GM19193 (cell line): ENCODE data around the gene HOXA10.

ENCODE experiments used
- POLR2A ChIP-seq: IDR thresholded peaks from 4 replicates; pipeline ENCODE4 v1.6.1; 2011; ENCODE audit not compliant: insufficient read depth, insufficient read length; ENCODE audit errors: extremely low read depth

HOXA10 gene

DNA sequence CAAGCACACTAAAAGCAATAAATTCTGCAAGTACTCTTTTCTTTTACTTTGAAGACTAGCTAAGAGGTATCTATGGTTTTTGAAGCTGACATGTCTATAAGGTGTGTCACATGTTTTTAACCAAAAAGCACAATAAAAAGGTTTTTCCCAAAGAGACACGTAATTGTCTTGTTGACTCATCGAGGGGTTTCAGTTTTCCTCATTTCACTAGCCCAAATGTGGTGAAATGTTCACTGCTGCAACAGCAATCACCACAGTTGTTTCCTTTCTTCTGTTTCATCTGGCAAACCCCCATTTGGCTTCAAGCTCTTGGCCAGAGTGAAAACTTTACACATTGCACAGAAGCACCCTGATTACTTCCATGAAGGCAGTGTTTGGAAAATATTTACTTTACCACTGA is 39.7 kb downstream of the HOXA10 start:
- TF ChIP-seq POLR2A: no peak

DNA sequence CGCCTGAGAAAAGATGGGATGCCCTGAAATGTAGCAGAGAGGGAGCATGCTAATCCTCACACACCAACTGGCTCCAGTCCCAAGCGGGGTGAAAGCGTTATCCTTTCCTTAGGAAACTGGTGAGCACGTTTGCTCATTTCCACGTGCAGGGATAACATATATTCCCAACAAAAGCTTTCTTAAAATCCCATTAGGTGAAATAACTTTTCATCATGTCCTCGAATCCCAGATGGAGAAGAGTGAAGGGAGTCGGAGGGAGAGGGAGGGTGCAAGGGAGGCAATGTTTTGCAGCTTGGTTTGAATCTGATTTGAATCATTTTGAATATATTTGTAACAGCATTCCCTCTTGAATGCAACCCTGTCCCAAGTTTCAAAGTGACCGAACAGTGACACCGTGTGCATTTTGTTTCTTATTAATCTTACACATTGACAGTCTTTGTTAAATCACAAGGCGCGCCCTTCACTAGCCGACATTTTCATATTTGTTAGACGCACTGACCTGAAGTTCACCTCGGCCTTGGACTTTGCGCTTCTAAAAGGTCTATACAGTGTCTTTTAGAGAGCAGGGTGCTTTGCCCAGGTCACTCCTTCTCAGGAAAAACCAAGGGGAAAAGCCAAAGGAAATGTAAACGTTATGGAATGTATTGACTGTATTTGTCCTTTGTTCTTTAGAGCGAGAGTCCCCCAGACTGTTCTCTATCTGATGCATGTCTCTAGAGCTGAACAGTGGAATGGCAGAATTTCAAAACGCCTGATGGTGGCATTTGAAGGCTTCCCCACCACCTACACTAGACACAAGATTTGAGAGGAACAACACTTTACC is 40.5 kb downstream of the HOXA10 start:
- no peak for TF ChIP-seq POLR2A

DNA sequence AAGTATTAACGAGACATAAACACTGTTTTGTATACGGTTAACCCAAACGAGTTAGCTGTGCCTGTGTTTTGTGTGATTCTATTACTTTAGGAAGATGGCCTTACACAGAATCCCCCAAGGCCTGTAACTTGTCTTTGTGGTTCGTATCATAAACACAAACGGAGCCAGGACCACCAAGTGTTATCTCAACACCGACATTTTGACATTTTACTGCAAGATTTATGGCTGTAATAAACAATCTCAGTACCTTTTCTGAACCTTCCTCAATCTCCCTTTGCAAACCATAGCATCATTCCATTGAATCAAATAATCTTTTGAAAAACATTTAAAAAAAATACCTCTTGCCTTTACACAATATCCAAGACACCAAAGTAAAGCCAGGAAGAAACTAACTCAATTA is 41.1 kb downstream of the HOXA10 start:
- no peak for TF ChIP-seq POLR2A

DNA sequence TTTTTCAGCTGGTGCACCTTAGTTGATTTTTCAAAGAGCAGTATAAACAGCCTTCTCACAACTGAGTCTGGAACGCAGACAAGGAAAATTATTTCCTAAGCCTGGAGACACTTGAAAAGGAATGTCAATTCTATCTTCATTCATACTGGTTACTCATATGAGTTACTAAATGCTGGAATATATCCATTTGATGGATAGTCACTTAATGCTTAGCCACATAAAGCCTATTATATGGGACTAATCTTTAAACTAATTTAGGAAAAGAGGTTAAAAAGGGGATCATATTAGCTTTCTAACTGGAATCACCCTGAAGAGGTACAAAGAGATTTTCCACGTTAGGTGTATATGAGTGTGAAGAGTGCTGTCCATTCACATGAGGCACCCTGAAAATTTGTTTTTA is 41.9 kb downstream of the HOXA10 start:
- TF ChIP-seq POLR2A: no peak

DNA sequence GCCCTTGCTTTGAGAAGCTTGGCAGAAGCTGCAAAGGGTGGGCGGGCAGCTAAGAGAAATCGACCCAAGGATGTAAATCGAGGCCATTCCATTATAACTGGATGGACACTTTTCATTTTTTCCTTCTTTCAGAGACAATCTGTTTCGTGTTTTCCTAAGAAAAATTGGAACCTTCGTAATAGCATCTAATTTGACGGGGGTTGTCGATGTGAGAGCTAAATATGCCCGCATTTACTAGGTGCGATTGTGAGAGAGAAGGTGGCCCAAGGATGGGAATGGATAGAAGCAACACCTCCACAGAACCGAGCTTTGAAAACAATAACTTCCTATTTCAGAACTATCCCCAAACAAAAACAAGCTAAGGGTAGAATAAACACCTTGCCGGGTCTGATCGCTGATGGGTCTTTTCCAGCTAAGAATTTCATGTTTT is 42.7 kb downstream of the HOXA10 start:
- TF ChIP-seq POLR2A: no peak

DNA sequence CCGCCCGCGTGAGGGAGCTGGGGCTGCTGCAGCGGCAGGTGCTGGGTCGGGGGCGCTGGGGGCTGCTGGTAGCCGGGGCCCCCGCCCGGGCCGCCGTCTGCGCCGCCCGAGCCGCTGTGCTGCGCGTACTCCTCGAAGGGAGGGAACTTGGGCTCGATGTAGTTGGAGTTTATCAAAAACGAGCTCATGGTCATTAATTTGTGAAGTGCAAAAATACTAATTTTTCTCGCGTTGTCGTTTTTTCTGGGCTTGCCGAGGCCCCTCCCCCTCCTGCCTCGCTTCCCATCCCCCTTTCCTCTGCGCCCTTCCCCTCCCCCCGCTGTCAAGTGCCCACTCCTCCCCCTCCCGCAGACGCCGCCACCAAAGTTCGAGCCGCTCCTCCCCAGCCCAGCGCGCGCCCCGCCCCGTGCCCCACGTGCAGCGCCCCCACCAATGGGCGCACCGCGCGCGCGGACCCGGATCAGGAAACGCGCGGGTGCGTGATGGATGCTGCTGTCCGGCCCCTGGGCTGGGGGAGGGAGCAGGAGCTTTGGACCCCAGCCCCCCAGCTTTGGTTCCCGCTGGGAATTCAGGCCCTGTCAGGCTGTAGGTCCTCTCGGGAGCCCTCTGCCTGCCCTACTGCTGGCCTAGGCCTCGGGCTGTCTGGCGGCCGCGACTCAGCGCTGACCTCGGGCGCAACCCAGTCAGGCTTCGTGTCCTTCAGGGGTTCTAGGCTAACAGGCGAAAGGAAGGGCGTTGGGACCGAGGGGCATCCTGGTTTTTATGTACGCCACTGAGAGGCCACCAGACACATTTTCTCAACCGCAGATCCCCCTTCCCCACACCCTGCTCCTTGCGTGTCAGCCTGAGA is 43.4 kb downstream of the HOXA10 start, which contains the start of gene HOXA4:
Gene HOXA4, minus strand, starts transcription at position 218 of the 850 bp plus-strand sequence. Its CDS starts 24 bp downstream, at position 194.
- no peak for TF ChIP-seq POLR2A

DNA sequence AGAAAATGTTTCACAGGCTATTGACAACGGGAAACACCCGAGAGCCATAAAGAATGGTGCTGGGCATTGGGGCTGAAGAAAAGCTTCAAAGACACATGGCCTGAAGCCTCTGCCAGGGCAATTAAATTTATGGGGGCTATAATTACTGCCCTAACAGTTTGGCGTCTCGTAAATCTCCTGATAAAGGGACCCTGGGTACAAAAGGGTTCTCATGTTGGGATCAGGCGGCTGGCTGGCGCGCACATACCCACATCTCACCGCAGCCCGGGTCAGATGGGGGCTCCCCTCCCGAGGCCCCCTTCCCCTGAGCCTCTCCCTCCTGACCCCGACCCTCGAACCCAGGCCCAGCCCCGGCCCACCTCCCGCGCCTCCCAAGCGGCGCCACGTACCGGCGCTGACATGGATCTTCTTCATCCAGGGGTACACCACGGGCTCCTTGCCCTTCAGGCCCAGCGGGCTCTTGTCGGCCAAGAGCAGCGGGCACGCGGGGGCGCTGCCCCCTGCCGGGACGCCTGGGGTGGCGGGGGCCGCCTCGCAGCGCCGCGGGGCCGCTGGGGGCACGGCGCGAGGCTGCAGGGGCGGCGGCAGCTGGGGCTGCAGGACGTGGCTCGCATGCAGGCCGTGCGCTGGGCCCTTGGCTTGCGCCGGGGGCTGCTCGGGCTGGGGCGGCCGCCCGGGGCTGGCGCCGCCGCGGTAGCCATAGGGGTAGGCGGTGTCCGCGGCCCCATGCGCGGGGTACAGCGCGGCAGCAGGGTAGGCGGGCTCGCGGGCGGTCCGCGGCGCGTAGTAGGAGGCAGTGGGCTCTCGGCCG is 44.2 kb downstream of the HOXA10 start:
- no peak for TF ChIP-seq POLR2A

DNA sequence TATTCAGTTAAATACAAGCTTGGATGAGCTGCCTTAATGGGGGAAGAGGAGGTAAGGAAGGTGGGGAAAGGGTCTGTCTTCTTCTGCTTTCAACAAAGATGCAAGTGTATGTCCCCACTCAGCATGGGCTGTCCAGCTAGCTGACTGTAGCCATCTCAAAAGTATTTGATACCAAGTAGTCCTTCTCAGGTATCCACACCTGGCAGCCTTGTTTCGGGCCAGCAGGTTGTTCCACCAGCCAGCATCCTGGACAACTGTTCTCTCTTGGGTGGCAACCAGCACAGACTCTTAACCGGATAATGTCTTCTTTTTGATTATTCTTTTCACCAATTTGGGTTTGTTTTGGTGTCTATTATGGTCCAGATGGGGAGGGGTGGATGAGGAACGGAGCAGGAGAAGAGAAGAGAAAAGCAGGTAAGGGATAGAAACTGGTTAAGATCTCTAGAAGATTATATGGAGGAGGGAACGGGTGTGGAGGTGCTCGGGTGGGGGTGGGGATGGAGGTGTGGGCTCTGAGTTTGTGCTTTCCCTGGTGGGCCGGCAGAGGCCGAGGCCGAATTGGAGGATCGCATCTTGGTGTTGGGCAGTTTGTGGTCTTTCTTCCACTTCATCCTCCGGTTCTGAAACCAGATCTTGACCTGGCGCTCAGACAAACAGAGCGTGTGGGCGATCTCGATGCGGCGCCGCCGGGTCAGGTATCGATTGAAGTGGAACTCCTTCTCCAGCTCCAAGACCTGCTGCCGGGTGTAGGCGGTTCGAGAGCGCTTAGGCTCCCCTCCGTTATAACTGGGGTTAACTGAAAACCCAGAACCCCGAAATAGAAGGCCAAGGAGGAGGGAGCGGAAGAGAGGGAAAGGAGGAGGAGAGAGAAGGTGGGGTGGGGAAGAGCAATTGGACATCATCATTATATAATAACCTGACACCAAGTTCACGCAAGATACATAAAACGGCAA is 45.1 kb downstream of the HOXA10 start:
- no peak for TF ChIP-seq POLR2A

DNA sequence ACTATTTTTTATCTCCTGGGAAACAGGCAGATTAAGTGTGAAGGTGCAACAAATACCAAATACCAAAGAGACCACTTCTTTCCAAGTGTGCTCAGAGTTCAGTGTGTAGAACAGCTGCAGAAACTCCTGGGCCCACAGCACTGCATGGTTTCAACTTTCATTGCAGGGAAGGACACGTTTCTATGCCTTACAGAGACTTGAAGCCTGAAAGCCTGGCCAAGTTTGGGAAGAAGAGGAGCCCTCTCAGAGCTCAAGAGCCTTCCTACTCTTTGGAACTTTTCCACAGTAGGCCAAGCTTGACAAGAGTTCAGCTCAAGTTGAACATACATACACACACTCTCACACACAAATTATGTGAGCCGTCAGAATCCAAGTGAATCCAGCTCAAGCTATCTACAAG is 46.1 kb downstream of the HOXA10 start:
- TF ChIP-seq POLR2A: no peak

DNA sequence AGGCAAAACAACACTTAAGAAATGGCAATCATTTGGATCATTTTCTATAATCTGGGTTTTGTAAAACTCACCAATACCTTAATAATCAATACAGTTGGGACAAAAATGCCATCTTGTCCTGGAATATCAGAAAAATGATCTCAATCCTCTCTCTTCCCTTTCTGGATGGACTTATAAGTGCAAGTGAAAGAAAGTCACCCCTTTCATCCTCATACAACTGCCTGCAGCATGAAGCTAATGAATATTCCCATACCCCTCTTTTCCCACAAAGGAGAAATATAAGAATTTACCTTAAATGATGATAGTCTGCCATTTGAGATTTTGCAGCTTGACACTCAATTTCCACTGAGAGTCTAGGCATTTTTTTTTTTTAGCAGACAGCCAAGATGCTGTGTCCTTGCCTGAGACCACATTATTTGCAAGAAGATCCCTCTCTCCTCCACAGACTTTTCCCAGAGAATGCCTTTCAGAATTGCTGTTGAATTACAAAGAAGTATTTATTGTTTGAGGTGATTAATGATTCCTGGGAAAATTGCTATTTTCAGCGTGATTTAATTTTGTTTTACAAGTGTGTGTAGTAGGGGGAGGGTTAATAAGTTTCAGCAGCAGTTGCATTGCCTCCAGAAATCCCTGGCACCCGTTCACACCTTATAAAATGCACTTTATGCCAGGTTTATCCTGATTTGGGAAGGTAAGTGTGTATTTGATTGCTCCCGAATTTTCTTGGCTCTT is 47.4 kb downstream of the HOXA10 start:
- TF ChIP-seq POLR2A: no peak

DNA sequence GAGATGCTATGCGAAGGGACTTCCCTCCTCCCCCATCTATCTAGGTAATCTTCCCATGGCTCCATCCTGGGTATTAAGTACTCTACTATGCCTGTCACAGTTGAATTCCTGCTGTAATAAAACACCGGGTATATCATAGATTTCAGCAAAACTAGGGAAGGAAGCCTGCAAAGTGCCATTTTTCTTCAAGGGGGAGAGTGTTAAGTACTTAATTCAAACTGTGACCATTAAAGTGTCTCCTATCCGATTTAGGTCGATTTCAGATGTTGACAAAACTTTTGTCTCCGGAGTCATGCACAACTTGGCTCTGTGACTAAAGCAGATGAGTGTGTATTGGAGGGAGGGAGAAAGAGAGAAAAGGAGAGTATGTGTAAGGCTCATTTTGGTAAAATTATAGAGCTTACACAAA is 48.1 kb downstream of the HOXA10 start:
- TF ChIP-seq POLR2A: no peak

DNA sequence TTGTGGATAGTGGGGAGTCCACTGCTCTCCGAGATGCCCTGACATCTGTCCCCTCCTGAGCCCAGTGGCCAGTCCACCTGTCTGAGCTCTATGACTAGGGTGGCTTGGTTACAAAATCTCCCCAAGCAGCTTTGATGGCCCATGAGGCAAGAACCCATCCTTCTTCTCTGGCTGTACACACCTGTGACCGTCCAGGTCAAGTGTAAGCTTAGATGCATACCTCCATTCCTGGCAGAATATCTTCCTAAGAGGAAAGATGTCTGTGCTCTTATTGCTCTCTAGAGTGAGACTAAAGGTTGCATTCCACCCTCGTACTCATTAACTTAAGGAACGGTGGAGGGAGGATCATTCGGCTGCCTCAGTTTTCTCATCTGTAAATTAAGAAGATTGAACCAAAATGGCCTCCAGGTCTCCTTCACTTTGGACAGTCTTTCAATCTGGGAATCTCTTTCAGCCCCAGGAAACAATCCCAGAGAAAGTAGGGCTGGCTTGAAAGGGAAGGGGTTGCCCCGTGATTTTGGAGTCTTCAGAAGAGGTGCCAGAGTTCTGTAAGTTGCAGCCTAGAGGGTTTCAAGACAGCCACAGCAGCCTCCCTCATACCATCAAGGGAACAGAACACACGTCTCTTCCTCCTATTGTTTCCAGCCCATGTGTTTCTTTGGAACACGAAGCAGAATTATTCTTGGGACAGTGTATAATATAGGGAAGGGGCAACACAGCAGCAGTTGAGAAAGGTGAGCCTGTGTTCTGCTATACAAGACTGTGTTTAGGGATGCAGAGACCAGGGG is 49.0 kb downstream of the HOXA10 start:
- no peak for TF ChIP-seq POLR2A

DNA sequence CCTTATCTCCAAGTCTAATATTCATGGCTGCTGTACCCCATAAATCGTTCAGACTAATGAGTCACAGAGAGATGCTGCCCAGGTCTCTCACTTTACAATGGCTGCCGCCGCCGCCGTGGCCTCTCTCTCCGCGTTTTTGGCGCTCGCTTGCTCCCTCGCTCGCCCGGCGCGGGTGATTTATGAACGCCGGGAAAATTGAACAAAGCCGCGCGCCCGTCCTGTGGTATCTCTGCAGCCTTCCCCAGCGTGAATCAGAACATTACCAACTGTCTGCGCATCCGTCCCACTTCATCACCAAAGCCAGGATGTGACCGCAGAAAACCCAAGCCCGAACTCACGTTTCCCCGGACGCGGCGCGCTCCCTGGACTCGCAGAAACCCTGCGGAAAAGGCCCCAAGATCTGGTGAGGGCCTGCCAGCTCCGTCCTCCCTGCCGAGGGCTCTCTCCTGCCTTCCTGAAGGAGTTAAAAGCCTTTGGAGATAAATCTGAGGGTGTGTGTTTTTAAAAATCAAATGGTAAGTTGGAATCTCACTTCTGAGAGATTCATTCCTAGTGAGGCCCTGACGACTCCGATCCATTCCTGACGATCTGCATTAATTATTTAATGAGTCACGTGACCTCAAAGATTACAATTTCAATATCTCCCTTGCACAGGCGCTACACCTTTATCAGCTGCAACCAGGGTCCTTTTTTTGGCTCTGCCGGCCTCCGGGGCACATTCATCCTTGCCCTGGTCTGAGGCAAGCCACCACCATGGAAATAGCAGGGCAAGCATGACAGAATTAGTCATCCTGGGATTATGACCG is 49.8 kb downstream of the HOXA10 start:
- TF ChIP-seq POLR2A: no peak
